CD4-positive, alpha-beta T cell (primary cell): Measurements from ENCODE around the gene WDR90. TPM values are rescaled to one million over a fixed set of nuclear protein-coding genes. Genes with fewer than 3 reads are reported as not detected.
A peak's percentile ranks its signal among the peaks of the same experiment; 100 is the strongest.

ENCODE experiments used
- ATAC-seq: fragments of 200-7000 bp; cut with Tn5 transposase; one replicate; pipeline ENCODE4 v1.10.0; 2022; ENCODE audit warnings: mild to moderate bottlenecking; ENCODE audit not compliant: poor library complexity
- CTCF ChIA-PET: fragments of 350-600 bp; sonication (Branson Sonifier 250); formaldehyde crosslinking; loops from one replicate; lab custom pipeline; 2021; ENCODE audit warnings: antibody characterized with exemption, inconsistent platforms; lab: Charles Lee
- POLR2A ChIA-PET: fragments of 350-600 bp; sonication (Branson Sonifier 250); formaldehyde crosslinking; loops from one replicate; lab custom pipeline; 2021; ENCODE audit warnings: antibody characterized with exemption, inconsistent platforms; lab: Charles Lee
- DNase-seq, 14 experiments: peaks; one replicate each; pipeline ENCODE4 v3.0.0-alpha.2; 2013 to 2020; ENCODE audit warnings: mixed read lengths in 2 of 14
- H3K27ac ChIP-seq, 2 donors: one replicate each; pipeline versions ENCODE4 v1.5.1 to v1.7.0; 2013; ENCODE audit warnings: low read length in 2 of 2, low read depth in 1 of 2, mild to moderate bottlenecking in 1 of 2
- H3K27me3 ChIP-seq, 2 experiments: 1 replicate in 1 of 2; 2 replicates in 1 of 2; pipeline versions ENCODE4 v1.6.1 to v1.7.0; 2013; ENCODE audit warnings: low read length in 2 of 2, control low read depth in 1 of 2, mild to moderate bottlenecking in 1 of 2, moderate library complexity in 1 of 2; ENCODE audit not compliant: insufficient read depth in 2 of 2, control insufficient read depth in 1 of 2
- H3K36me3 ChIP-seq: one replicate; pipeline ENCODE4 v1.6.1; 2013; ENCODE audit warnings: low read length, control low read depth; ENCODE audit not compliant: insufficient read depth
- H3K4me1 ChIP-seq: one replicate; pipeline ENCODE4 v1.6.1; 2013; ENCODE audit warnings: low read length, control low read depth; ENCODE audit not compliant: insufficient read depth
- H3K4me3 ChIP-seq: one replicate; pipeline ENCODE4 v1.5.1; 2013; ENCODE audit warnings: mild to moderate bottlenecking, low read length, moderate library complexity
- H3K9me3 ChIP-seq, 2 experiments: 1 replicate in 1 of 2; 2 replicates in 1 of 2; pipeline versions ENCODE4 v1.6.1 to v1.7.0; 2013; ENCODE audit warnings: low read length in 2 of 2, mild to moderate bottlenecking in 2 of 2, control low read depth in 1 of 2, moderate library complexity in 1 of 2; ENCODE audit not compliant: control insufficient read depth in 1 of 2, insufficient read depth in 1 of 2
- H3K27ac Mint-ChIP-seq: one replicate; pipeline ENCODE4 v1.8.0; 2020; ENCODE audit warnings: mixed read lengths
- H3K27me3 Mint-ChIP-seq: one replicate; pipeline ENCODE4 v1.8.0; 2021; ENCODE audit warnings: mixed read lengths
- H3K36me3 Mint-ChIP-seq: one replicate; pipeline ENCODE4 v1.8.0; 2021; ENCODE audit warnings: low read depth, mixed read lengths
- H3K4me1 Mint-ChIP-seq: one replicate; pipeline ENCODE4 v1.8.0; 2021; ENCODE audit warnings: low read depth, mixed read lengths
- H3K4me3 Mint-ChIP-seq: one replicate; pipeline ENCODE4 v1.8.0; 2020; ENCODE audit warnings: mild to moderate bottlenecking, mixed read lengths
- H3K9me3 Mint-ChIP-seq: one replicate; pipeline ENCODE4 v1.8.0; 2020; ENCODE audit warnings: mixed read lengths
- CTCF ChIP-seq: fragments of 200-600 bp; IDR thresholded peaks from one replicate; pipeline ENCODE4 v1.8.0; 2022; ENCODE audit warnings: antibody characterized with exemption, mild to moderate bottlenecking
- intact Hi-C, 2 experiments: fragments of 100-400 bp; cut with DNase I in 1 of 2; cut with micrococcal nuclease in 1 of 2; formaldehyde crosslinking; loops; one replicate each; pipeline versions ENCODE4 v1.15.1 to v1.9.0; 2023 to 2025; cut with DNase I, micrococcal nuclease
- total RNA-seq, 174 experiments: library from RNA in 2 of 174; stranded (reverse) in 2 of 174; gene quantifications; one replicate each; pipeline ENCODE4 v1.2.3 and lab custom pipeline; 2021 to 2026

The WDR90 gene
- total RNA-seq, 2 experiments from 2014 or later, result 8.1 to 10.3 TPM

DNA sequence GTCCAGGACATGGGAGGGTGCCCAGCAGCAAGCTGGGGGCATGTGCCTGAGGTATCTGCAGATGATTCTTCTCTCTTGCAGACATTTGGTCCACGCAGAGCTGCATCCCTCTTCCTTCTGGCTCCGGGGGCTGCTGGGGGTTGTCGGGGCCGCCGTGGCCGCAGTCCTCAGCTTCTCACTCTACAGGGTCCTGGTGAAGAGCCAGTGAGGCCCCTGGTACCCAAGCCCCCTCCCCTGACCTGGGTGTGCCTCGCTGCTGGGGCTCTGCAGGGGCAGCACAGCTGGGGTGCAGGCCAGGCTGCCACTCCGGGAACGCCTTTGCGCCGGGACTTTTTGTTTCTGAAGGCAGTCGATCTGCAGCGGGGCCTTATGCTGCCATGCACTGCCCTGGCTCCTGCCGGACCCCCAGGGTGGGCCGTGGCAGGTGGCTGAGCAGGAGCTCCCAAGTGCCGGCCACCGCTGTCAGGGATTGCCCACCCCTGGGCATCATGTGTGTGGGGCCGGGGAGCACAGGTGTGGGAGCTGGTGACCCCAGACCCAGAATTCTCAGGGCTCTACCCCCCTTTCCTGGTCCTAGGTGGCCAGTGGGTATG lies 24.3 kb downstream of the WDR90 start:
- no peaks in the 10 kb centered on the region for H3K9me3 Mint-ChIP-seq
- Histone ChIP-seq H3K9me3 (no peaks in the 10 kb centered on the region), H3K36me3 (peaks cover 35% of the 10 kb centered on the region), H3K4me1 (peaks cover 37% of the 10 kb centered on the region), H3K27ac (no peak overlapping the region), H3K27me3 (peaks cover 8 to 12% of the 10 kb centered on the region in 2 experiments), H3K4me3 (no peak overlapping the region)
- H3K36me3 Mint-ChIP-seq, result peaks cover 15% of the 10 kb centered on the region
- DNase-seq, result no peak
- H3K4me3 Mint-ChIP-seq, result no peak overlapping the region
- POLR2A ChIA-PET, result no interaction called here
- CTCF ChIA-PET, result no interaction called here
- H3K4me1 Mint-ChIP-seq, result peaks cover 11% of the 10 kb centered on the region
- H3K27ac Mint-ChIP-seq, result no peak overlapping the region
- intact Hi-C loops, result no loop called here
- H3K27me3 Mint-ChIP-seq, result no peaks in the 10 kb centered on the region
- no peak for TF ChIP-seq CTCF
- ATAC-seq, result no peak

- no peak for DNase-seq
- Mint-ChIP-seq H3K9me3 (no peaks in the 10 kb centered on the region), H3K27ac (no peak overlapping the region), H3K27me3 (no peaks in the 10 kb centered on the region), H3K4me3 (peak overlapping the region; percentile 65), H3K4me1 (peaks cover 18% of the 10 kb centered on the region), H3K36me3 (peaks cover 15% of the 10 kb centered on the region)
- Histone ChIP-seq H3K9me3 (no peaks in the 10 kb centered on the region), H3K27ac (no peak overlapping the region), H3K27me3 (peaks cover 8 to 12% of the 10 kb centered on the region in 2 experiments), H3K4me3 (no peak overlapping the region), H3K4me1 (peaks cover 34% of the 10 kb centered on the region), H3K36me3 (peaks cover 34% of the 10 kb centered on the region)
- no peak for ATAC-seq
- ChIA-PET CTCF (no interaction called here), POLR2A (no interaction called here)
- intact Hi-C loops, result no loop called here
- TF ChIP-seq CTCF, result no peak
Observed at GRCh38 chr16:674214-674881, 25.2 kb downstream of the WDR90 start.

- no peak for ATAC-seq
- CTCF ChIA-PET, result interaction anchor here (0.5 to 0.8 kb wide), 2 partner anchors 27 to 83 kb away, joined by 3 to 4 read pairs; no protein-coding TSS in a partner anchor
- DNase-seq, result peak in 1 of 14 experiments; percentile 58
- H3K36me3 ChIP-seq, result peaks cover 29% of the 10 kb centered on the region
- H3K4me3 Mint-ChIP-seq, result peak within 1 kb of the TSS; percentile 65
- H3K27me3 Mint-ChIP-seq, result no peaks in the 10 kb centered on the region
- no peak within 1 kb of the TSS for H3K27ac ChIP-seq
- H3K36me3 Mint-ChIP-seq, result peaks cover 9% of the 10 kb centered on the region
- intact Hi-C loops, result no loop called here
- H3K27me3 ChIP-seq, result peaks cover 8 to 12% of the 10 kb centered on the region in 2 experiments
- no peaks in the 10 kb centered on the region for H3K9me3 Mint-ChIP-seq
- POLR2A ChIA-PET, result interaction anchor here (0.8 to 1.8 kb wide), 5 partner anchors 8 to 27 kb away, joined by 3 to 8 read pairs (median 5); partner anchors contain the start of genes JMJD8, RHOT2 and WDR24
- H3K9me3 ChIP-seq, result no peaks in the 10 kb centered on the region
- H3K4me1 Mint-ChIP-seq, result peaks cover 21% of the 10 kb centered on the region
- H3K27ac Mint-ChIP-seq, result no peak within 1 kb of the TSS
- peak within 1 kb of the TSS; percentile 22 for H3K4me3 ChIP-seq
- TF ChIP-seq CTCF, result no peak
- peaks cover 36% of the 10 kb centered on the region for H3K4me1 ChIP-seq
Observed at GRCh38 chr16:674968-675883, 26.1 kb downstream of the WDR90 start, which contains the start of gene RHBDL1. Gene RHBDL1 (plus strand): TSS chr16:675671. CDS start chr16:675791, 120 bp downstream.
